ENCODE measurements around the gene NLRP3.
"Not testable (repeated sequence)": the region's sequence is repeated elsewhere in the genome, so short reads cannot be mapped to it uniquely, and the experiment has no call there.

NLRP3 gene

DNA sequence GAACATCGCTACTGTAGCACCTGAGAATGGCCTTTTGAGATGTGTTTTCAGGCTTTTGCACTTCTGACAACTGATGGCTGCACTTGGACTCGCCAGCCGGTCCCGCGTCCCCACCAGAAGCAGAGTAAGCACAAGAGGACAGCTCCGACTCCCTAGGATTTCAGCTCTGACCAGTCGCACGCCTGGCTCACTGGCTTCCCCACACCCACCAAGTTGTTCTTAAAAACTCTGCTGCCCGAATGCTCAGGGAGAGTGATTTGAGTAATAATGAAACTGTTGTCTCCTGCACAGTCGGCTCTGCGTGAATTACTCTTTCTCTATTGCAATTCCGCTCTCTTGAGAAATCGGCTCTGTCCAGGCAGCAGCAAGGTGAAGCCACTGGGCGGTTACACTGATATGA, 40.2 kb upstream of the NLRP3 start:
- H3K9me3 ChIP-seq (ENCODE audit: control insufficient read depth, low read length): peaks cover 5% of the 10 kb centered on the region
- H3K36me3 ChIP-seq (ENCODE audit: control insufficient read depth, insufficient read depth, low read length, severe bottlenecking): no peaks in the 10 kb centered on the region
- peaks cover 3% of the 10 kb centered on the region for H3K27me3 ChIP-seq (replicated peaks; ENCODE audit: control insufficient read depth, insufficient read depth, low read length)
- H3K9ac ChIP-seq (ENCODE audit: low read length): no peak overlapping the region
- H3K4me1 ChIP-seq (ENCODE audit: control insufficient read depth, insufficient read depth, low read length): no peaks in the 10 kb centered on the region
- no peak overlapping the region for H3K4me3 ChIP-seq (ENCODE audit: low read length)
- DNase-seq (ENCODE audit: low read depth): no peak

DNA sequence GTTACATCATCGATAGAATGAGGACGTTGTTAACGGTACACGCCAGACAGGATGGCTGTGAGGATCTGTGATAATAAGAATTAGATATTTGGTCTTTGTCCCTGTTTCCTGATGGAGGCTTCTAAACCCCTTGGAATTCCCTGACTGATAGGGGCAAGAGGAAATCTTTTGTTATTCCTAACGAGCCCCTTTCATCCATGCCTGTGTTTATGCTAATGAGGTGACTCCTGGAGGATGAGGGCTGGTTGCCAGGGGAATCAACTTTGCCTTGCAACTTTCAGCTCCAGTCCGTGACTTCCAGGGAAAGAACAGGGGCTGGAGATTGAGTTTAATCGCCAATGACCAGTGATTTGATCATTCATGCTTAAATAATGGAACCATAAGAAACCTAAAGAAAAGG, 39.3 kb upstream of the NLRP3 start:
- H3K4me1 ChIP-seq (ENCODE audit: control insufficient read depth, insufficient read depth, low read length): no peaks in the 10 kb centered on the region
- peaks cover 3% of the 10 kb centered on the region for H3K27me3 ChIP-seq (replicated peaks; ENCODE audit: control insufficient read depth, insufficient read depth, low read length)
- no peak for DNase-seq (ENCODE audit: low read depth)
- peaks cover 5% of the 10 kb centered on the region for H3K9me3 ChIP-seq (ENCODE audit: control insufficient read depth, low read length)
- H3K4me3 ChIP-seq (ENCODE audit: low read length): no peak overlapping the region
- no peak overlapping the region for H3K9ac ChIP-seq (ENCODE audit: low read length)
- H3K36me3 ChIP-seq (ENCODE audit: control insufficient read depth, insufficient read depth, low read length, severe bottlenecking): no peaks in the 10 kb centered on the region

DNA sequence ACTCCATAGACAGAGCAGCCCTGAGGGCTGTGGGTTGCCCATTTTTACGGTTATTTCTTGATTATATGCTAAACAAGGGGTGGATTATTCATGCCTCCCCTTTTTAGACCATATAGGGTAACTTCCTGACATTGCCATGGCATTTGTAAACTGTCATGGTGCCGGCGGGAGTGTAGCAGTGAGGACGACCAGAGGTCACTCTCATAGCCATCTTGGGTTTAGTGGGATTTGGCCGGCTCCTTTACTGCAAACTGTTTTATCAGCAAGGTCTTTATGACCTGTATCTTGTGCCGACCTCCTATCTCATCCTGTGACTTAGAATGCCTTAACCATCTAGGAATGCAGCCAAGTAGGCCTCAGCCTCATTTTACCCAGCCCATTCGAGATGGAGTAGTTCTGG, 38.3 kb upstream of the NLRP3 start:
- not testable (repeated sequence) for H3K9ac ChIP-seq (ENCODE audit: low read length); H3K27me3 ChIP-seq (replicated peaks; ENCODE audit: control insufficient read depth, insufficient read depth, low read length); H3K4me3 ChIP-seq (ENCODE audit: low read length); H3K4me1 ChIP-seq (ENCODE audit: control insufficient read depth, insufficient read depth, low read length); H3K9me3 ChIP-seq (ENCODE audit: control insufficient read depth, low read length); DNase-seq (ENCODE audit: low read depth); H3K36me3 ChIP-seq (ENCODE audit: control insufficient read depth, insufficient read depth, low read length, severe bottlenecking)

DNA sequence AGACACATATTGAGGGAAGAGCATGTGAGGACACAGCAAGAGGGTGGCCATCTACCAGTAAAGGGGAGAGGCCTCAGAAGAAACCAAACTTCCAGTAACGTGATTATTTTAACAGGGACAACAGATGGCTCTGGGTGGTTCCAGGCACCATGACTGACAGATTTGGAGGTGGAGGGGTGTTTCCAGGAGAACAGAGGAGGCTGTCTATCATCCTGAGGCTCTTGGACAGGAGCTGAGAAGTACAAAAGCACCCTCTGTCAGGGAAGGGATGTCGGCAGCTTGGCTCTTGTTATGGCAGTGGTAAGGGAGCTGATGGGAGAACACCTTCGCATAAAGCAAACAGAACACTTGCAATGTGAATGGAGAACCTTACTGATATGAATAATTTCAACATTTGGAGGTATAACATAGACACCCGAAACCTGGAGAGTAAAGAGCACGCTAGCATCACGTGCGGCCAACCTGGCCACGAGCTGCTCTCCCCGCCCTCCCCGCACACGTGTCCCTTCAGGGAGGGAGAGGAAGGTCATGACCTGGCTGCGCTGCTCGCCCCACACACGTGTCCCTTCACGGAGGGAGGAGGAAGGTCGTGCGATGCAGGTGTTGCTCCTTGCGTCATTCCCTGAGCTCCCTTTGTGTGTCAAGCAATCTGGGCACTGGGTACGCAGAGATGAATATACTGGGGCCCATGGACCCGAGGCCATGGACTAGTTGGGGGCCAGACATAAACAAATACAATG, 37.5 kb upstream of the NLRP3 start:
- Histone ChIP-seq H3K9ac (ENCODE audit: low read length) (no peak overlapping the region), H3K4me3 (ENCODE audit: low read length) (no peak overlapping the region)

DNA sequence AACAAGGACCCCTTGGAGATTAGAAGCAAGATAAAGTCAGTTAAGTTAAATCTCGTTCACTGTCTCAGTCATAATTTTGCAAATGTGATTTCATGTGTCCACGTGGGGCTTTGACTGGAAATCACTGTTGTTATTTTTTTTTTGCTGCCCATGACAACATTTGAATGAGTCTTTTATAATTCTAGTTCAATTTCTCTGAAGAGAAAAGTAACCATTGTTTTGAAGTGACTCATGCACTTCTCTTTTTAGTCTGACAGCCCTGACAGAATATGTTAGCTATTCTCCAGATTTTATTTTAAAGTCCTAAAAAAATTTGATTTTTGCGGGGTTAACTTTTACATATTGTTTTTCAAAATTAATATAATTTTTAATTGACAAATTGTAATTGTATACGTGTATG, 30.7 kb upstream of the NLRP3 start:
- Histone ChIP-seq H3K9ac (ENCODE audit: low read length) (no peak overlapping the region), H3K4me1 (ENCODE audit: control insufficient read depth, insufficient read depth, low read length) (no peaks in the 10 kb centered on the region), H3K27me3 (replicated peaks; ENCODE audit: control insufficient read depth, insufficient read depth, low read length) (peaks cover 5% of the 10 kb centered on the region), H3K36me3 (ENCODE audit: control insufficient read depth, insufficient read depth, low read length, severe bottlenecking) (no peaks in the 10 kb centered on the region), H3K9me3 (ENCODE audit: control insufficient read depth, low read length) (no peaks in the 10 kb centered on the region), H3K4me3 (ENCODE audit: low read length) (no peak overlapping the region)
- peak; percentile 7 for DNase-seq (ENCODE audit: low read depth)

More for the DNA sequence above, 37.5 kb upstream of the NLRP3 start:
- DNase-seq (ENCODE audit: low read depth): no peak
- Histone ChIP-seq H3K36me3 (ENCODE audit: control insufficient read depth, insufficient read depth, low read length, severe bottlenecking) (no peaks in the 10 kb centered on the region), H3K4me1 (ENCODE audit: control insufficient read depth, insufficient read depth, low read length) (no peaks in the 10 kb centered on the region), H3K9me3 (ENCODE audit: control insufficient read depth, low read length) (peaks cover 5% of the 10 kb centered on the region), H3K27me3 (replicated peaks; ENCODE audit: control insufficient read depth, insufficient read depth, low read length) (peaks cover 8% of the 10 kb centered on the region)

DNA sequence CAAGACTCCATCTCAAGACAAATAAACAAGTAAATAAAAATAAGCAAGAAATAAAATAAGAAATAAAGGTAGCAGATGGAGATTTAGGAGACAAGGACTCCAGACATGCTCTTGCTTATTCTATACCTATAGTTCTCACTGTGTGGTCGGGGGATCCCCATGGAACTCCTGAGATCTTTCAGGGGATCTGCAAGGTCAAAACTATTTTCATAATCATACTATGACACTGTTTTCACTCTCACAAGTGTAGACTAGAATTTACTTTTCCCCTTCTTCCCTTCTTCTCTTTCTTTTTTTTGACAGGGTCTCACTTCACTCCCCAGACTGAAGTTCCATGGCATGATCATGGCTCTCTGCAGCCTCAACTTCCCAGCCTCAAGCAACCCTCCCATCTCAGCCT, 29.8 kb upstream of the NLRP3 start:
- H3K9me3 ChIP-seq (ENCODE audit: control insufficient read depth, low read length): no peaks in the 10 kb centered on the region
- no peak for DNase-seq (ENCODE audit: low read depth)
- H3K4me1 ChIP-seq (ENCODE audit: control insufficient read depth, insufficient read depth, low read length): peaks cover 2% of the 10 kb centered on the region
- peaks cover 5% of the 10 kb centered on the region for H3K27me3 ChIP-seq (replicated peaks; ENCODE audit: control insufficient read depth, insufficient read depth, low read length)
- no peak overlapping the region for H3K4me3 ChIP-seq (ENCODE audit: low read length)
- H3K36me3 ChIP-seq (ENCODE audit: control insufficient read depth, insufficient read depth, low read length, severe bottlenecking): no peaks in the 10 kb centered on the region
- H3K9ac ChIP-seq (ENCODE audit: low read length): no peak overlapping the region

DNA sequence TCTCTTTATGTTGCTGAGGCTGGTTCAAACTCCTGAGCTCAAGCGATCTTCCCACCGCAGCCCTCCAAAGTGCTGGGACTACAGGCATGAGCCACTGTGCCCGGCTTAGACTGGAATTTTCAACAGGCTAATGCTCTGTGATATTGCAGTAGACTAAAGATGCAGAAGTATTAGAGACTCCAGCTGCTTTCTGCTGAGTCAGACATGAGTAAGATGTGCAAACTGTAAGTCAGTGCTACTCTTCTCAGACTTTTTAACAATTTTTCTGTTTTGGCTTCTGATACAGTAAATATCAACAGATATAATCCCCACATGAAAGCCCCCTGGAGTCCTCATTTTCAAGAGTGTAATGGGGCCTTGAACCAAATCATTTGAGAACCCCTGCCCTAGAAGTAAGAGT, 29.3 kb upstream of the NLRP3 start:
- H3K36me3 ChIP-seq (ENCODE audit: control insufficient read depth, insufficient read depth, low read length, severe bottlenecking): no peaks in the 10 kb centered on the region
- H3K4me3 ChIP-seq (ENCODE audit: low read length): no peak overlapping the region
- H3K9ac ChIP-seq (ENCODE audit: low read length): no peak overlapping the region
- no peaks in the 10 kb centered on the region for H3K9me3 ChIP-seq (ENCODE audit: control insufficient read depth, low read length)
- peaks cover 5% of the 10 kb centered on the region for H3K27me3 ChIP-seq (replicated peaks; ENCODE audit: control insufficient read depth, insufficient read depth, low read length)
- H3K4me1 ChIP-seq (ENCODE audit: control insufficient read depth, insufficient read depth, low read length): peaks cover 2% of the 10 kb centered on the region
- DNase-seq (ENCODE audit: low read depth): peak; percentile 41

DNA sequence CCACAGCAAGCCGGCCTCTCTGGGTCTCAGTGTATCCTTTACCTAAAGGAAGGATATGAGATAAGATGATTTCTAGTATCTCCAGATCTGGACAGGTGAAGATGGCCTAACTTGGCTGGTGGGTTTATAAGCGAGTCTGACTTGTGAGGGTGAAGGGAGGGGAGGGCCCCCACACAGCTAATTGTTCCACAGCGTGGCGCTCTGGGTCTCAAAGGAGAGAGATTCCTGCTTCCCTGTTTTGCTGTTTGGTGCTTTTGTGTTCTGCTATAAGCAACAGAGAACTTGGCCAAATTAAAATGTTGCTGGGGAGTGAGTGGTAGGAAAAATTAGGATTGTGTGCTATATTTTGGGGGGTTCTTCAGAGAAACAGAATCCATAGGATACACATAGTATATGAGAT, 28.9 kb upstream of the NLRP3 start:
- no peaks in the 10 kb centered on the region for H3K9me3 ChIP-seq (ENCODE audit: control insufficient read depth, low read length)
- no peak overlapping the region for H3K4me3 ChIP-seq (ENCODE audit: low read length)
- DNase-seq (ENCODE audit: low read depth): no peak
- peaks cover 5% of the 10 kb centered on the region for H3K27me3 ChIP-seq (replicated peaks; ENCODE audit: control insufficient read depth, insufficient read depth, low read length)
- peaks cover 2% of the 10 kb centered on the region for H3K4me1 ChIP-seq (ENCODE audit: control insufficient read depth, insufficient read depth, low read length)
- H3K9ac ChIP-seq (ENCODE audit: low read length): no peak overlapping the region
- no peaks in the 10 kb centered on the region for H3K36me3 ChIP-seq (ENCODE audit: control insufficient read depth, insufficient read depth, low read length, severe bottlenecking)

DNA sequence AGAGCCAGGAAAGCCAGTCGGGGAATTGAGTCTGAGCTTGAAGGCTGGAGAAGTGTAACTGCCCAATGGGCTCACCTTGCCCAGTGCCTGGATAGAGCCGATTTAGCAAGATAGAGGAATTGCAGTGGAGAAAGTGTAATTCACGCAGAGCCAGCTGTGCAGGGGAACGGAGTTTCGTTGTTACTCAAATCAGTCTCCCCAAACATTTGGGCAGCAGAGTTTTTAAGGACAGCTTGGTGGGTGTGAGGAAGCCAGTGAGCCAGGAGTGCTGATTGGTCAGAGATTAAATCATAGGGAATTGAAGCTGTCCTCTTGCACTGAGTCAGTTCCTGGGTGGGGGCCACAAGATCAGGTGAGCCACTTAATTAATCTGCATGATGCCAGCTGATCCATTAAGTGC, 28.4 kb upstream of the NLRP3 start:
- Histone ChIP-seq H3K27me3 (replicated peaks; ENCODE audit: control insufficient read depth, insufficient read depth, low read length) (peaks cover 5% of the 10 kb centered on the region), H3K4me3 (ENCODE audit: low read length) (no peak overlapping the region), H3K4me1 (ENCODE audit: control insufficient read depth, insufficient read depth, low read length) (peaks cover 2% of the 10 kb centered on the region), H3K9me3 (ENCODE audit: control insufficient read depth, low read length) (no peaks in the 10 kb centered on the region), H3K36me3 (ENCODE audit: control insufficient read depth, insufficient read depth, low read length, severe bottlenecking) (no peaks in the 10 kb centered on the region), H3K9ac (ENCODE audit: low read length) (no peak overlapping the region)
- DNase-seq (ENCODE audit: low read depth): no peak

DNA sequence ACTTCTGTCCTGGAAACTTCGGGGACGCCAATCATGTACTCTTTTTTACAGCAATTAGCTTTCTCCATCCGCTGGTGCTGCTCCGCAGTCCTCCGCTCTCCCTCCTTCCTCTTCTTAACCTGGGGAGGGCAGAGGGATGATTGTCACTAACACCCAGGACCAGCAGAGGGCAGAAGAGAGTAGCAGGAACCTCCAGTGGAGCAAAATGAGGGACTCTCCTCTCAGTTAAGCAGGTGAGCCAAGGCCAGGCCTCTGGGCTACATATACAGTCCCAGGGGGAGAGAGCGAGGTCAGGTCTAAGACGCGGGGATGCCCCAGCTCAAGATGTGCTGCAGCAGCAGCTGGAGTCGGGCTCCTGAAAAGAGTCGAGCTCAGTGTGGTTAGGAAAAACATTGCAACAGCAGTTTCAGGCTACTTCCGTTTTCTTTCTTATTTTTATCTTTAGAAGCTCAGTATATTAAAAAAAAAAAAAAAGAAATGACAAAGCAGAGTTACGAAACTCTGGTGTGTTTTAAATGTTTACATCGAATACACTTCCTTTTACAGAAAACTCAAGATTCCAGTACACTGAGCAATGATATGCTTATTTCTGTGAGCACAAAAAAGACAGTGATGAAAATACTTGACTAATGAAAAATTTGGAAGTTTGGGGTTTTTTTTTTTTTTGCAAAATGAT, 25.7 kb upstream of the NLRP3 start:
- H3K36me3 ChIP-seq (ENCODE audit: control insufficient read depth, insufficient read depth, low read length, severe bottlenecking): no peaks in the 10 kb centered on the region
- H3K27me3 ChIP-seq (replicated peaks; ENCODE audit: control insufficient read depth, insufficient read depth, low read length): no peaks in the 10 kb centered on the region
- no peaks in the 10 kb centered on the region for H3K9me3 ChIP-seq (ENCODE audit: control insufficient read depth, low read length)
- H3K9ac ChIP-seq (ENCODE audit: low read length): peak overlapping the region; percentile 55
- H3K4me1 ChIP-seq (ENCODE audit: control insufficient read depth, insufficient read depth, low read length): peaks cover 4% of the 10 kb centered on the region
- DNase-seq (ENCODE audit: low read depth): peak; percentile 79
- H3K4me3 ChIP-seq (ENCODE audit: low read length): peak overlapping the region; percentile 71

DNA sequence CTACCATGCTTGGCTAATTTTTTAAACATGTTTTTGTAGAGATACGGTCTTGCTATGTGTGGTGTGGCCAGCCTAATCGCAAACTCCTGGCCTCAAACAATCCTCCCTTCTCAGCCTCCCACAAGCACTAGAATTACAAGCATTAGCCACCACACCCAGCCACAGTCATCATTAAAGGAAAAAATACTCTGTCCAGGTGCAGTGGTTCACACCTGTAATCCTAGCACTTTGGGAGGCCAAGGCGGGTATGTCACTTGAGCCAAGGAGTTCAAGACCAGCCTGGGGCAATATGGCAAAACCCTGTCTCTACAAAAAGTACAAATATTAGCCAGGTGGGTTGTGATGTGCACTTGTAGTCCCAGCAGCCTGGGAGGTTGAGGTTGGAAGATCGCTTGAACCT, 25.0 kb upstream of the NLRP3 start:
- no peak overlapping the region for H3K9ac ChIP-seq (ENCODE audit: low read length)
- no peaks in the 10 kb centered on the region for H3K27me3 ChIP-seq (replicated peaks; ENCODE audit: control insufficient read depth, insufficient read depth, low read length)
- no peak overlapping the region for H3K4me3 ChIP-seq (ENCODE audit: low read length)
- no peaks in the 10 kb centered on the region for H3K36me3 ChIP-seq (ENCODE audit: control insufficient read depth, insufficient read depth, low read length, severe bottlenecking)
- no peaks in the 10 kb centered on the region for H3K9me3 ChIP-seq (ENCODE audit: control insufficient read depth, low read length)
- H3K4me1 ChIP-seq (ENCODE audit: control insufficient read depth, insufficient read depth, low read length): peaks cover 4% of the 10 kb centered on the region
- no peak for DNase-seq (ENCODE audit: low read depth)

Measured in adipocyte (in vitro differentiated cells).